CD4-positive, alpha-beta memory T cell (primary cell): Measurements from ENCODE around the gene ANTXRL. TPM values are rescaled to one million over a fixed set of nuclear protein-coding genes. Genes with fewer than 3 reads are reported as not detected.
"Not testable (repeated sequence)": the region's sequence is repeated elsewhere in the genome, so short reads cannot be mapped to it uniquely, and the experiment has no call there.

Experiments used
- CTCF ChIA-PET: fragments of 350-600 bp; sonication (Branson Sonifier 250); formaldehyde crosslinking; loops from one replicate; lab custom pipeline; 2021; ENCODE audit warnings: inconsistent platforms; ENCODE audit not compliant: partially characterized antibody; lab: Charles Lee
- POLR2A ChIA-PET: fragments of 350-600 bp; sonication (Branson Sonifier 250); formaldehyde crosslinking; loops from one replicate; lab custom pipeline; 2021; ENCODE audit not compliant: partially characterized antibody; lab: Charles Lee
- DNase-seq, 5 donors: peaks; one replicate each; pipeline versions ENCODE4 v3.0.0 to v3.0.0-alpha.2; 2020 to 2022; ENCODE audit warnings: mixed read lengths in 1 of 5
- H3K27ac ChIP-seq: one replicate; pipeline ENCODE4 v1.7.0; 2013; ENCODE audit warnings: low read depth, low read length
- H3K27me3 ChIP-seq: 2 replicates; pipeline ENCODE4 v1.7.0; 2013; ENCODE audit warnings: mild to moderate bottlenecking, low read length, moderate library complexity; ENCODE audit not compliant: insufficient read depth
- H3K36me3 ChIP-seq: 2 replicates; pipeline ENCODE4 v1.7.0; 2013; ENCODE audit warnings: mild to moderate bottlenecking, low read length, moderate library complexity; ENCODE audit not compliant: insufficient read depth
- H3K4me1 ChIP-seq: 2 replicates; pipeline ENCODE4 v1.7.0; 2013; ENCODE audit warnings: mild to moderate bottlenecking, low read length, moderate library complexity; ENCODE audit not compliant: insufficient read depth
- H3K4me3 ChIP-seq, 2 donors: one replicate each; pipeline ENCODE4 v1.7.0; 2013; ENCODE audit warnings: low read length in 2 of 2, mild to moderate bottlenecking in 1 of 2
- H3K9me3 ChIP-seq, 2 donors: one replicate each; pipeline ENCODE4 v1.7.0; 2013; ENCODE audit warnings: low read length in 2 of 2, control low read depth in 1 of 2; ENCODE audit not compliant: control insufficient read depth in 1 of 2
- H3K27ac Mint-ChIP-seq, 7 donors: one replicate each; pipeline ENCODE4 v1.8.0; 2020 to 2021; ENCODE audit warnings: mixed read lengths in 7 of 7, mild to moderate bottlenecking in 6 of 7, inconsistent platforms in 3 of 7, moderate library complexity in 3 of 7
- H3K27me3 Mint-ChIP-seq, 2 donors: one replicate each; pipeline ENCODE4 v1.8.0; 2020 to 2021; ENCODE audit warnings: mixed read lengths in 2 of 2
- H3K36me3 Mint-ChIP-seq, 2 donors: one replicate each; pipeline ENCODE4 v1.8.0; 2020 to 2021; ENCODE audit warnings: mixed read lengths in 2 of 2, inconsistent platforms in 1 of 2, mild to moderate bottlenecking in 1 of 2
- H3K4me1 Mint-ChIP-seq, 4 donors: one replicate each; pipeline ENCODE4 v1.8.0; 2020 to 2021; ENCODE audit warnings: mixed read lengths in 4 of 4, mild to moderate bottlenecking in 1 of 4
- H3K4me3 Mint-ChIP-seq, 8 donors: one replicate each; pipeline ENCODE4 v1.8.0; 2020 to 2021; ENCODE audit warnings: mixed read lengths in 8 of 8, mild to moderate bottlenecking in 7 of 8, moderate library complexity in 6 of 8, inconsistent platforms in 3 of 8
- H3K9me3 Mint-ChIP-seq, 8 donors: one replicate each; pipeline ENCODE4 v1.8.0; 2020 to 2021; ENCODE audit warnings: mixed read lengths in 8 of 8, mild to moderate bottlenecking in 5 of 8, inconsistent platforms in 3 of 8, moderate library complexity in 1 of 8
- intact Hi-C: fragments of 100-400 bp; cut with micrococcal nuclease; formaldehyde crosslinking; loops from one replicate; pipeline ENCODE4 v1.15.1; 2023
- polyA plus RNA-seq, 2 donors: library from polyadenylated mRNA; unstranded; fragments of 300-500 nt; fragmentation: Illumina TruSeq; gene quantifications; one replicate each; pipeline ENCODE4 v1.2.3, GENCODE V29; 2021
- total RNA-seq, 2 experiments: library from RNA; stranded (reverse); gene quantifications; one replicate each; pipeline ENCODE4 v1.2.3, GENCODE V29; 2021

Gene ANTXRL
- total and polyA plus RNA-seq, 4 experiments from 2014 or later = not detected

GRCh38 chr10:46328853-46329689 is 42.3 kb downstream of the ANTXRL start:
- Histone ChIP-seq H3K4me1 (no peaks in the 10 kb centered on the region), H3K27ac (no peak overlapping the region), H3K36me3 (no peaks in the 10 kb centered on the region), H3K4me3 (no peak overlapping the region), H3K27me3 (no peaks in the 10 kb centered on the region), H3K9me3 (no peaks in the 10 kb centered on the region)
- no peaks in the 10 kb centered on the region for H3K36me3 Mint-ChIP-seq
- no peak overlapping the region for H3K4me3 Mint-ChIP-seq
- POLR2A ChIA-PET = no interaction called here
- DNase-seq = no peak
- no peaks in the 10 kb centered on the region for H3K27me3 Mint-ChIP-seq
- intact Hi-C loops = loop anchor here (5.0 kb wide), 1 partner anchor 62 kb away; no protein-coding TSS in a partner anchor
- no peaks in the 10 kb centered on the region for H3K4me1 Mint-ChIP-seq
- H3K9me3 Mint-ChIP-seq = no peaks in the 10 kb centered on the region
- H3K27ac Mint-ChIP-seq = peak overlapping the region in 1 of 7 donors; percentile 6
- CTCF ChIA-PET = no interaction called here

GRCh38 chr10:46329690-46330016 is 42.9 kb downstream of the ANTXRL start:
- Histone ChIP-seq H3K36me3 (no peaks in the 10 kb centered on the region), H3K9me3 (no peaks in the 10 kb centered on the region), H3K27me3 (no peaks in the 10 kb centered on the region), H3K4me1 (no peaks in the 10 kb centered on the region), H3K27ac (no peak overlapping the region), H3K4me3 (no peak overlapping the region)
- CTCF ChIA-PET = no interaction called here
- DNase-seq = peak in 1 of 5 donors; percentile 19
- no peaks in the 10 kb centered on the region for H3K4me1 Mint-ChIP-seq
- POLR2A ChIA-PET = no interaction called here
- H3K27me3 Mint-ChIP-seq = no peaks in the 10 kb centered on the region
- intact Hi-C loops = loop anchor here (5.0 kb wide), 1 partner anchor 62 kb away; no protein-coding TSS in a partner anchor
- no peaks in the 10 kb centered on the region for H3K9me3 Mint-ChIP-seq
- H3K4me3 Mint-ChIP-seq = no peak overlapping the region
- H3K27ac Mint-ChIP-seq = no peak overlapping the region
- no peaks in the 10 kb centered on the region for H3K36me3 Mint-ChIP-seq

- no peaks in the 10 kb centered on the region for H3K36me3 ChIP-seq
- no peak overlapping the region for H3K4me3 ChIP-seq
- H3K36me3 Mint-ChIP-seq = no peaks in the 10 kb centered on the region
- H3K27me3 ChIP-seq = no peaks in the 10 kb centered on the region
- ChIA-PET CTCF (no interaction called here), POLR2A (no interaction called here)
- no peaks in the 10 kb centered on the region for H3K4me1 ChIP-seq
- H3K9me3 Mint-ChIP-seq = no peaks in the 10 kb centered on the region
- no peak overlapping the region for H3K27ac Mint-ChIP-seq
- no peaks in the 10 kb centered on the region for H3K27me3 Mint-ChIP-seq
- H3K27ac ChIP-seq = no peak overlapping the region
- DNase-seq = no peak
- intact Hi-C loops = no loop called here
- H3K4me1 Mint-ChIP-seq = no peaks in the 10 kb centered on the region
- no peaks in the 10 kb centered on the region for H3K9me3 ChIP-seq
- H3K4me3 Mint-ChIP-seq = no peak overlapping the region
These were observed 44.1 kb downstream of the ANTXRL start for GRCh38 chr10:46330894-46331293.

DNA sequence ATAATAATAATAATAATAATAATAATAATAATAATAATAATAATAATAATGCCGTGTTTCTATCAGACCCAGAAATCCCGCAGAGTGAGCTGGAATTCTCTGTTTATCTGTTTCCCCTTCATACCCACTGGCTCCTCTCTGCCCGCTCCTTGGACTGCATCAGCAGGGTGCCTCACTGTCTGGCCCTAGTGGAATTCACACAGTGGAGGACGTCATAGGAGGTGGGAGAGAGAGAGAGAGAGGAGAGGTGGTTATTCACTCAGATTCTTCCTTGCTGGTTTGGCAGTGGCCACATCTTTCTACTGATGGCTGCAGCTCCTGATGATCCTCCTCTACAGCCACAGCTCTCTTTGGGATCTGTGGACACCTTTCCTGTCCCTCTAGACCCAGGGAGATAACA is 78.7 kb downstream of the ANTXRL start:
- H3K27ac ChIP-seq, intact Hi-C loops, H3K4me3 ChIP-seq, H3K4me1 Mint-ChIP-seq, H3K27ac Mint-ChIP-seq, POLR2A ChIA-PET, H3K27me3 ChIP-seq, H3K36me3 ChIP-seq, CTCF ChIA-PET, H3K4me3 Mint-ChIP-seq, DNase-seq, H3K27me3 Mint-ChIP-seq, H3K36me3 Mint-ChIP-seq, H3K4me1 ChIP-seq, H3K9me3 ChIP-seq, H3K9me3 Mint-ChIP-seq: not testable (repeated sequence)

DNA sequence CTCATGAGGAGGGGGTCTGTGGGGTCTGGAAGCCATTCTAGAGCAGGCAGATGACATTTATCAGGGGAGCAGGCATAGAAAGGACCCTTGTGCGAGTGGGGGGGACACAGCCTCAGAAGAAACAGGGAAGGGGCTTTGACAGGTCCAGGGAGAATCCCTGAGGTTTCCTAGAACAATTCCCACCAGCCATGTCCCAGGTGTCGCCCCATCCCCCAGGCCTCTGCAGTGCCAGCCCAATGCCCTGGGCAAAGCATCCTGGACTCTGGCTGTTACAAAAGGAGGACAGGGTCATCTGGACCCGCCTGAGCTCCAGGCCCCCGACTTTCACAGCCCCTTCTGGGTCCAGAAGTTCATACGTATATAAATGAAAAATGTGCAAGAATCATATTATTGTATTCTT is 80.4 kb downstream of the ANTXRL start:
- H3K4me3 ChIP-seq, H3K27me3 ChIP-seq, POLR2A ChIA-PET, H3K4me3 Mint-ChIP-seq, H3K27me3 Mint-ChIP-seq, H3K27ac Mint-ChIP-seq, H3K36me3 ChIP-seq, H3K9me3 ChIP-seq, H3K9me3 Mint-ChIP-seq, H3K4me1 Mint-ChIP-seq, H3K27ac ChIP-seq, CTCF ChIA-PET, DNase-seq, H3K4me1 ChIP-seq, intact Hi-C loops, H3K36me3 Mint-ChIP-seq: not testable (repeated sequence)

GRCh38 chr10:46367666-46368240 is 81.0 kb downstream of the ANTXRL start:
- H3K9me3 Mint-ChIP-seq, H3K36me3 ChIP-seq, H3K4me1 ChIP-seq, intact Hi-C loops, DNase-seq, H3K4me3 ChIP-seq, POLR2A ChIA-PET, H3K4me3 Mint-ChIP-seq, H3K27ac Mint-ChIP-seq, H3K27me3 Mint-ChIP-seq, H3K9me3 ChIP-seq, H3K4me1 Mint-ChIP-seq, H3K27me3 ChIP-seq, H3K27ac ChIP-seq, H3K36me3 Mint-ChIP-seq: not testable (repeated sequence)
- CTCF ChIA-PET = interaction anchor here (0.7 kb wide), 1 partner anchor 73 kb away, joined by 3 read pairs; no protein-coding TSS in a partner anchor

GRCh38 chr10:46368956-46369355 is 82.2 kb downstream of the ANTXRL start:
- H3K36me3 Mint-ChIP-seq, H3K4me3 ChIP-seq, H3K36me3 ChIP-seq, H3K4me1 Mint-ChIP-seq, DNase-seq, H3K9me3 ChIP-seq, H3K27ac Mint-ChIP-seq, intact Hi-C loops, H3K27me3 Mint-ChIP-seq, H3K27me3 ChIP-seq, CTCF ChIA-PET, H3K9me3 Mint-ChIP-seq, H3K4me1 ChIP-seq, H3K27ac ChIP-seq, POLR2A ChIA-PET, H3K4me3 Mint-ChIP-seq: not testable (repeated sequence)
